Stomach (tissue), 9 donors: Measurements from ENCODE around the gene PCDH1. TPM values are rescaled to one million over a fixed set of nuclear protein-coding genes. Genes with fewer than 3 reads are reported as not detected.

ENCODE experiments used
- DNase-seq, 2 donors: peaks; one replicate each; pipeline versions ENCODE4 v3.0.0 to v3.0.0-alpha.2; 2013 to 2019
- H3K27ac ChIP-seq, 5 donors: fragments of 200-600 bp in 4 of 5; sonication (generic) in 4 of 5; one replicate each; pipeline ENCODE4 v1.5.1; 2013 to 2019; ENCODE audit warnings: mild to moderate bottlenecking in 1 of 5, moderate library complexity in 1 of 5
- H3K27me3 ChIP-seq, 3 donors: fragments of 200-600 bp; sonication (generic); one replicate each; pipeline ENCODE4 v1.5.1; 2017 to 2019; ENCODE audit warnings: mixed run types in 1 of 3
- H3K36me3 ChIP-seq, 4 donors: fragments of 200-600 bp; sonication (generic); 1 replicate in 3 of 4; 2 replicates in 1 of 4; pipeline ENCODE4 v1.5.1; 2016 to 2019
- H3K4me1 ChIP-seq, 4 donors: fragments of 200-600 bp; sonication (generic); one replicate each; pipeline ENCODE4 v1.5.1; 2016 to 2019
- H3K4me3 ChIP-seq, 4 donors: fragments of 200-600 bp; sonication (generic) in 3 of 4; one replicate each; pipeline ENCODE4 v1.5.1; 2016 to 2019; ENCODE audit warnings: mild to moderate bottlenecking in 1 of 4
- H3K9me3 ChIP-seq, 4 donors: fragments of 200-600 bp; sonication (generic); one replicate each; pipeline ENCODE4 v1.5.1; 2016 to 2019
- EP300 ChIP-seq: sonication (generic); formaldehyde crosslinking; IDR thresholded peaks from one replicate; pipeline ENCODE4 v1.6.1; 2017; ENCODE audit warnings: antibody characterized with exemption
- POLR2A ChIP-seq, 4 donors: fragments of 450-650 bp; IDR thresholded peaks; one replicate each; pipeline ENCODE4 v1.6.1; 2016; ENCODE audit warnings: antibody characterized with exemption in 4 of 4, control low read depth in 2 of 4, mild to moderate bottlenecking in 1 of 4, moderate library complexity in 1 of 4
- POLR2AphosphoS5 ChIP-seq, 3 donors: sonication (generic); formaldehyde crosslinking; IDR thresholded peaks; one replicate each; pipeline ENCODE4 v1.6.1; 2016; ENCODE audit warnings: antibody characterized with exemption in 3 of 3
- WGBS, 5 donors: extraction: QIAGEN DNeasy Blood & Tissue Kit in 3 of 5; methylation state at CpG; one replicate each; pipeline versions ENCODE4 v1.1.5 to v1.1.7; 2013 to 2018; 5-methylcytosine and 5-hydroxymethylcytosine counted together
- intact Hi-C: fragments of 100-400 bp; cut with DNase I; formaldehyde crosslinking; loops from one replicate; pipeline ENCODE4 v1.15.1; 2023; ENCODE audit warnings: low total_unique reads
- polyA plus RNA-seq, 3 donors: library from polyadenylated mRNA; stranded (reverse); fragments of 200-250 nt; gene quantifications; one replicate each; pipeline ENCODE4 v1.2.3, GENCODE V29; 2013
- total RNA-seq, 5 donors: library from RNA; depleted of rRNA; stranded (reverse); fragments of >200 nt; gene quantifications; one replicate each; pipeline versions ENCODE4 v1.1.0 to v1.2.3, GENCODE V29; 2014 to 2016
- TF ChIP-seq, protein P1 (sequence below), 7 experiments: fragments of 450-650 bp in 4 of 7; fragments of 200-600 bp in 3 of 7; sonication (generic) in 3 of 7; IDR thresholded peaks; one replicate each; pipeline ENCODE4 v1.5.1; 2016 to 2019; ENCODE audit warnings: antibody characterized with exemption in 7 of 7, control low read depth in 2 of 7, mild to moderate bottlenecking in 1 of 7
- donor health status: healthy with polysubstance abuse.
- donor health status: Bipolar disorder and iron deficiency.
- donor health status: healthy.

Gene PCDH1
- total and polyA plus RNA-seq, 8 donors: 8.7 to 96.9 (median 43.6) TPM

DNA sequence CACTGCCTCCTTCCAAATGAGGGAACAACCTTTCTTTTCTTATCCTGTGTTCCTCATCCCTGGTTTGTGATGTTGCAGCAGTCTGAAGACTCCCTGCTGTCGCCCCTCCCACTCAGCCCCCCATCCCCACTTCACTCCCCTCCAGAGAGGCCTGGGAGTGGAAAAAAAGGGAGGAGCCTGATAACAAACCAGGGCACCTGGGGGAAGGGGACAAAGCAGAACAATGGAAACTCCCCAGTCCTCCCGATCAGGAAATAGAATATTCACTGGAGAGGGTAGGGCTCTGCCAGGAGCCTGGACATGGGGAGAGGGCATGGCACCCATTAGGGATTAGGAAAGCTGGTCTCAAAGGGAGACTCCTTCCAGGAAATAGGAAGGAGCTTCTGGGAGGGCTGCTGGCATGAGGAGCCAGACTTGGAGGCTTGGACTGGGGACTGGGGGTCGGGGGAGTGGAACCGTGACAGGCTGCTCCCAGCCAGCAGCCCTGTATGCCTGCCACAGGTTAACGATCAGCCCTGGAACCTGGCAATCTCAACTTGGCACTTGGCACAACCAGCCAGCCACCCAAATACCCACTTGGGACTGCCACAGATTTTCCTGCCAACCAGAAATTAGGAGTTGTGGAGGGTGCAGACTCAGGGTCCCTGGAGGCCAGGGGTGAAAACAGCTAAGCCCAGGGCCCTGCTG, 20.0 kb downstream of the PCDH1 start:
- Histone ChIP-seq H3K4me3 (no peak overlapping the region), H3K4me1 (peaks cover 7 to 44% (median 40%) of the 10 kb centered on the region in 4 donors), H3K27me3 (peaks cover 0 to 8% (median 0%) of the 10 kb centered on the region in 3 donors), H3K9me3 (no peaks in the 10 kb centered on the region), H3K27ac (peak overlapping the region; percentile 62 to 87 (median 74)), H3K36me3 (peaks cover 3 to 40% (median 27%) of the 10 kb centered on the region in 4 donors)
- 11 to 23% (median 18%) methylated on average over 4 to 5 of the region's 5 CpGs for WGBS, 5 donors
- intact Hi-C loops: no loop called here
- TF ChIP-seq POLR2AphosphoS5 (IDR thresholded peaks at IDR 0.05): no peak
- TF ChIP-seq EP300: no peak
- TF ChIP-seq, protein P1, sequence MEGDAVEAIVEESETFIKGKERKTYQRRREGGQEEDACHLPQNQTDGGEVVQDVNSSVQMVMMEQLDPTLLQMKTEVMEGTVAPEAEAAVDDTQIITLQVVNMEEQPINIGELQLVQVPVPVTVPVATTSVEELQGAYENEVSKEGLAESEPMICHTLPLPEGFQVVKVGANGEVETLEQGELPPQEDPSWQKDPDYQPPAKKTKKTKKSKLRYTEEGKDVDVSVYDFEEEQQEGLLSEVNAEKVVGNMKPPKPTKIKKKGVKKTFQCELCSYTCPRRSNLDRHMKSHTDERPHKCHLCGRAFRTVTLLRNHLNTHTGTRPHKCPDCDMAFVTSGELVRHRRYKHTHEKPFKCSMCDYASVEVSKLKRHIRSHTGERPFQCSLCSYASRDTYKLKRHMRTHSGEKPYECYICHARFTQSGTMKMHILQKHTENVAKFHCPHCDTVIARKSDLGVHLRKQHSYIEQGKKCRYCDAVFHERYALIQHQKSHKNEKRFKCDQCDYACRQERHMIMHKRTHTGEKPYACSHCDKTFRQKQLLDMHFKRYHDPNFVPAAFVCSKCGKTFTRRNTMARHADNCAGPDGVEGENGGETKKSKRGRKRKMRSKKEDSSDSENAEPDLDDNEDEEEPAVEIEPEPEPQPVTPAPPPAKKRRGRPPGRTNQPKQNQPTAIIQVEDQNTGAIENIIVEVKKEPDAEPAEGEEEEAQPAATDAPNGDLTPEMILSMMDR (IDR thresholded peaks at IDR 0.05): no peak
- no peak for TF ChIP-seq POLR2A (IDR thresholded peaks at IDR 0.05)
- DNase-seq: peak; percentile 54 to 82

GRCh38 chr5:141857226-141857625, 21.0 kb downstream of the PCDH1 start:
- DNase-seq: no peak
- peaks cover 0 to 8% (median 0%) of the 10 kb centered on the region in 3 donors for H3K27me3 ChIP-seq
- peaks cover 3 to 35% (median 22%) of the 10 kb centered on the region in 4 donors for H3K36me3 ChIP-seq
- 91 to 94% (median 94%) methylated on average over 8 to 12 of the region's 12 CpGs for WGBS, 5 donors
- TF ChIP-seq EP300 (no peak), POLR2A (IDR thresholded peaks at IDR 0.05) (no peak), POLR2AphosphoS5 (IDR thresholded peaks at IDR 0.05) (no peak)
- TF ChIP-seq, protein P1 (IDR thresholded peaks at IDR 0.05): no peak
- H3K4me3 ChIP-seq: no peak overlapping the region
- H3K9me3 ChIP-seq: no peaks in the 10 kb centered on the region
- intact Hi-C loops: no loop called here
- peaks cover 7 to 37% (median 32%) of the 10 kb centered on the region in 4 donors for H3K4me1 ChIP-seq
- H3K27ac ChIP-seq: peak overlapping the region; percentile 8 to 87 (median 74)

DNA sequence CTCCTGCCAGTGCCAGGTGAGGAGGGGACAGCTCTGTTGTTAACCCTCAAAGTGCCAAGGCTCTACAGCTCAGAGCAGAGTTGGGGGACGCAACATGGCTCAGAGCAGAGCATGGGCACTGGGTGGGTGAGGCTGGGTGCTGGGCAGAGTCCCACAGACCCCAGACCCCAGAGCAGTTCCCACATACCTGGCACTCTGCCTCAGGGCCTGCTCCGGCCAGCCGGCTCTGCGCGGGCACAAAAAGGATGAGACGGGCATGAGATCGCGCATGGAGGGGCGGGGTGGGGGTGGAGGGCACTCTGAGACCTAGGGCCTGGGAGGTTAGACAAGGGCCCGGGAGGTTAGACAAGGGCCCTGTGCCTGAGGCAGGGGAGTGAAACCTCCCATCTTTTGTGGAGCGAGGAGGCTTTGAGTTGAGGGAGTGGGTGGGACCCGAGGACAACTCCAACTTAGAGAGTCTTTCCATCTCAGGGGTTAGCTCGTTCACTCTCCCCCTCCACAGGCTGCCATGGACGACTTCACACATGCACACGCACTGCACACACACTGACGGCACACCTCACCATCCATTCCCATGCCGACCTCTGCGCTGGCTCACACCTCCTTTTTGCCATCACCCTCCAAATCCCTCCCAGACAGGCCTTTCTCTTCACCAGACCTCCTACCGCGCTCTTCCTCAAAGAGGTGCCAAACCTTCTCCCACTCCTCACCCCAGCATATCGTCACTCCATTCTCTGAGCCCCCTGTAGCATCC, 22.0 kb downstream of the PCDH1 start:
- no peaks in the 10 kb centered on the region for H3K27me3 ChIP-seq
- no peaks in the 10 kb centered on the region for H3K9me3 ChIP-seq
- WGBS, 5 donors: 81 to 91% (median 84%) methylated on average over 18 to 21 of the region's 21 CpGs
- intact Hi-C loops: no loop called here
- peaks cover 7 to 32% (median 32%) of the 10 kb centered on the region in 4 donors for H3K4me1 ChIP-seq
- no peak for DNase-seq
- no peak for TF ChIP-seq POLR2AphosphoS5 (IDR thresholded peaks at IDR 0.05)
- no peak for TF ChIP-seq EP300
- no peak for TF ChIP-seq POLR2A (IDR thresholded peaks at IDR 0.05)
- TF ChIP-seq, protein P1 (IDR thresholded peaks at IDR 0.05): no peak
- peaks cover 3 to 29% (median 17%) of the 10 kb centered on the region in 4 donors for H3K36me3 ChIP-seq
- H3K27ac ChIP-seq: peak overlapping the region in 4 of 5 donors; percentile 34 to 55 (median 48)
- H3K4me3 ChIP-seq: no peak overlapping the region

- peaks cover 13 to 40% (median 35%) of the 10 kb centered on the region in 4 donors for H3K4me1 ChIP-seq
- no peak overlapping the region for H3K4me3 ChIP-seq
- peaks cover 3 to 29% (median 16%) of the 10 kb centered on the region in 4 donors for H3K36me3 ChIP-seq
- no peak for TF ChIP-seq EP300
- no peak for TF ChIP-seq POLR2A (IDR thresholded peaks at IDR 0.05)
- TF ChIP-seq, protein P1 (IDR thresholded peaks at IDR 0.05): no peak
- no peak for TF ChIP-seq POLR2AphosphoS5 (IDR thresholded peaks at IDR 0.05)
- H3K27me3 ChIP-seq: no peaks in the 10 kb centered on the region
- H3K9me3 ChIP-seq: no peaks in the 10 kb centered on the region
- WGBS, 5 donors: 28 to 42% (median 29%) methylated on average over 6 to 8 of the region's 8 CpGs
- DNase-seq: peak; percentile 57 to 85
- H3K27ac ChIP-seq: peak overlapping the region in 4 of 5 donors; percentile 34 to 55 (median 48)
- intact Hi-C loops: no loop called here
Measured at GRCh38 chr5:141855265-141856036, 22.8 kb downstream of the PCDH1 start.
